ENCODE results near the gene ESPNL. TPM values are rescaled to one million over a fixed set of nuclear protein-coding genes. Genes with fewer than 3 reads are reported as not detected.
A peak's percentile ranks its signal among the peaks of the same experiment; 100 is the strongest.

ESPNL gene
- total and polyA plus RNA-seq, 9 of the 15 experiments (the other 6 are each of a cell fraction or from before 2014, with no cell fraction given) = 0.03 to 0.09 (median 0.05) TPM; not detected in 3

- in situ Hi-C loops (cut with MboI) = no loop called here
- POLR2A ChIA-PET = no interaction called here
Observed at GRCh38 chr2:238142382-238143205, 42.5 kb downstream of the ESPNL start.

More at GRCh38 chr2:238142382-238143205, 42.5 kb downstream of the ESPNL start:
- Histone ChIP-seq H3K79me2 (ENCODE audit: control insufficient read depth, insufficient read depth, low read length) (no peaks in the 10 kb centered on the region), H2AFZ (ENCODE audit: low read depth, low read length) (no peak overlapping the region), H3K4me1 (replicated peaks in 1 of 2; ENCODE audit: control insufficient read depth in 2 of 2, insufficient read depth in 2 of 2, low read length in 2 of 2) (peaks cover 6 to 62% of the 10 kb centered on the region in 2 experiments; a peak in 4 of 5 replicates), H3K27me3 (ENCODE audit: control insufficient read depth in 2 of 2, insufficient read depth in 2 of 2, low read length in 2 of 2) (peaks cover 0 to 5% of the 10 kb centered on the region in 2 experiments; a peak in 2 of 5 replicates), H3K9me3 (replicated peaks; ENCODE audit: control insufficient read depth, insufficient read depth, low read depth, low read length) (no peaks in the 10 kb centered on the region), H3K36me3 (ENCODE audit: control insufficient read depth, insufficient read depth, low read length) (no peaks in the 10 kb centered on the region), H3K9ac (ENCODE audit: insufficient read depth in 1 of 2, low read depth in 2 of 2, low read length in 2 of 2) (peak overlapping the region in 1 of 2 experiments; percentile 26; a peak in 1 of 4 replicates), H3K9me1 (ENCODE audit: control insufficient read depth, insufficient read depth, low read length) (no peaks in the 10 kb centered on the region), H3K4me2 (ENCODE audit: insufficient read depth, low read length) (no peak overlapping the region), H3K27ac (ENCODE audit: extremely low read depth, low read depth, low read length) (no peak overlapping the region), H3K4me3 (no peak overlapping the region), H4K20me1 (replicated peaks; ENCODE audit: control insufficient read depth, insufficient read depth, low read length) (peaks cover 2% of the 10 kb centered on the region; the same call in 1 of the 2 replicates)
- CTCF ChIA-PET (ENCODE audit: low intra/inter-chr PET ratio) = no interaction called here
- 33% methylated on average over 16 of the region's 30 CpGs for WGBS (ENCODE audit: insufficient coverage, low coverage, missing lambda C conversion rate)
- DNase-seq (ENCODE audit: extremely low read depth in 1 of 4, low spot score in 3 of 4) = no peak
- BruUV-seq (replicated peaks) = no TSS peak
- no peak for FAIRE-seq
- no peak for ATAC-seq
- TF ChIP-seq TRIM25 (IDR thresholded peaks at IDR 0.05; ENCODE audit: borderline replicate concordance) (no peak), POU5F1 (IDR thresholded peaks at IDR 0.05; ENCODE audit: borderline replicate concordance, low read depth, low read length, partially characterized antibody) (no peak), CBFA2T2 (conservative IDR thresholded peaks at IDR 0.05) (no peak), ARID2 (IDR thresholded peaks at IDR 0.05) (no peak), ZC3H11A (IDR thresholded peaks at IDR 0.05; ENCODE audit: low read depth, low read length) (no peak), RFX1 (IDR thresholded peaks at IDR 0.05) (no peak), ZNF586 (CRISPR knock-in tag; conservative IDR thresholded peaks at IDR 0.05) (no peak), ETS1 (conservative IDR thresholded peaks at IDR 0.05; ENCODE audit: control insufficient read depth, low read depth, low read length) (no peak), SP1 (CRISPR knock-in tag; IDR thresholded peaks at IDR 0.05) (no peak)
- intact Hi-C loops (cut with micrococcal nuclease) = no loop called here
